Islet of Langerhans (tissue), 1 donor: ENCODE data around the gene CBLB.
"Not testable (repeated sequence)": the region's sequence is repeated elsewhere in the genome, so short reads cannot be mapped to it uniquely, and the experiment has no call there.

ENCODE experiments used
- FAIRE-seq: peaks from one replicate; lab custom pipeline; 2011; peaks lifted over from hg19 to GRCh38; lab: Jason Lieb, UNC

Gene CBLB

DNA sequence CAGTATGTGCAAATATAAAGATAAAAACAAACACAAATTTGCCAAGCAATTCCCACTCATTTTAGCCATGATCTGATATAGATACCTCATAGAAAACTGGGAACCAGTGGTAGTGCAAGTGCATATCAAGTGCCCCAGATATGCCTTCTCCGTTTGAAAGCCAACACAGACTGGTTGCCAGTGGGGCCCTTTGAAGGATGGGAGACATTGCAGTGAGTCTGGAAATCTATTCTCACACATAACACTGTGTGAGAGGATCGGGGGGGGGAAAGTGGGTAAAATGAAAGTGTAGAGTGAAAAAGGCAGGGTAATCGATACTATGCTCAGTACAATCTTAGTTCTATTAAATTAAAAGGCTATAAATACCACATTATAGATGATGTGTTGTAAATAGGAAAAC is 83.0 kb downstream of the CBLB start:
- FAIRE-seq, result no peak

DNA sequence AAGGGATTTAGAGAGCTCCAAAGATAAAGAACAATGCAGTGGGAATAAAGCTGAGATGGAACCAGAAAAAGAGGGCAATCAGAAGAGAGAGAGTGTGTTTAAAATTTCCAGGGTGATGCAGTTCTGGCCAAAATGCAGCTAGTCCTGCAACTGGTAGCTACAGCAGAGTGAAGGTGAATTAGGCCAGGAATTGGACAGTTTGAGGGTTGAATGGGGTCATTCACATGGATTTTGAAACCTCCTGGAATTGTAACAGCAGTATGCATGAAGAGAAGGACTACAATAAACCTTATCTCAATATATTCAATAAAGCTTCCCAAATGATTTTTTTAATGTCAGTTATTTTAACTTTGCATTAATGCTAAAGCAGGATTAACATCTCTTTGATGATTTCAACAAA is 85.2 kb downstream of the CBLB start:
- peak; percentile 64 for FAIRE-seq

DNA sequence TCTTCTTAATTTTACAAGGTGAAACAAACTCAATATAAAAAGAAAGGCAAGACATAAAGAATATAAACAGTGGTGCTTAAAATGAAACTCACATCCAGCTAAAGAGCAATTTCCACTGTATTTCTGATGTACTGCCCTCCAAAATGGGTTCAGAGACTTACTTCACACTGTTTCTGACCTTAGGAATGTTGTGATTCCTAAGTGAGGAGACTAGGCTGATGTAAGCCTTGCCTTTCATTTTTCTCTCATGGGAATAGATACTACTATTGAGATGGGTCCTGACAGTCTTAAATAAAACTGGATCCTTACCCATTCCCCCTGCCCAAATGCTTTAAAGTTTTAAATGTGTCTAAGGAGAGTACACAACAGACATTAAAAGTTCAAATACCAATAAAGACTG is 86.9 kb downstream of the CBLB start:
- FAIRE-seq, result no peak

DNA sequence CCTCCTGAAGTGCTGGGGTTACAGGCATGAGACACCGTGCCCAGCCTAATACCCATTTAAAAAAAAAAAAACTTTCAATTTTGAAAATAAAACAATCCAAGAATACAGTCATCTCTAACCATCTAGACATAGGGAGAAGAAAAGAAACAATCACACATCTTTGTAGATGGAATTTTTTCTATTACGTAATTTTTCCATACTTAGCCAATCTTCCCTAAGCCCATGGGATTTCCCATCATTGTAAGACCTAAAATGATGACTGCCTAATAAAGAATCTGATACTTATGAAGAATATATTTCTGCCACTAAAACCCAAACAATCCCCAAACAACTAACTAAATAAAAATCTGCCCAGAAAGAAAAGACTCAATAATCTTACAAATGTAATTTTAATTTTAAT is 88.7 kb downstream of the CBLB start:
- FAIRE-seq, result peak; percentile 53

DNA sequence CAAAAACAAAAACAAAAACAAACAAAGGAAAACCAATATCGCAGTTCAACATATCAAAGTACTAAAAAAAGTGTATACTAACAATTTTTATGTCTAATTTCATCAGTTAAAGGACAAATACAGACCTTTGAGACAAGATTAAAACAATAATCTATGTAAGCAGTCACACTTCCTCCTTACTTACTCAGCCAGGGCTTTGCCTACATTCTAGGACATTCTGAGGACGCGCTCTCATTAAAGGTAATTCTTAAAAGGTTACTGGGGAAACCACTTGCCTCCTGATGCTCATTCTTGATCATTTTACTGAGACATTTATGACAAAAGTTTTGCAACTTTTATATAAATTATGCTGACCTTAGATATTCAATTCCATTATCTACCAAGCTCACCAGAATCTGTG is 93.4 kb downstream of the CBLB start:
- no peak for FAIRE-seq

DNA sequence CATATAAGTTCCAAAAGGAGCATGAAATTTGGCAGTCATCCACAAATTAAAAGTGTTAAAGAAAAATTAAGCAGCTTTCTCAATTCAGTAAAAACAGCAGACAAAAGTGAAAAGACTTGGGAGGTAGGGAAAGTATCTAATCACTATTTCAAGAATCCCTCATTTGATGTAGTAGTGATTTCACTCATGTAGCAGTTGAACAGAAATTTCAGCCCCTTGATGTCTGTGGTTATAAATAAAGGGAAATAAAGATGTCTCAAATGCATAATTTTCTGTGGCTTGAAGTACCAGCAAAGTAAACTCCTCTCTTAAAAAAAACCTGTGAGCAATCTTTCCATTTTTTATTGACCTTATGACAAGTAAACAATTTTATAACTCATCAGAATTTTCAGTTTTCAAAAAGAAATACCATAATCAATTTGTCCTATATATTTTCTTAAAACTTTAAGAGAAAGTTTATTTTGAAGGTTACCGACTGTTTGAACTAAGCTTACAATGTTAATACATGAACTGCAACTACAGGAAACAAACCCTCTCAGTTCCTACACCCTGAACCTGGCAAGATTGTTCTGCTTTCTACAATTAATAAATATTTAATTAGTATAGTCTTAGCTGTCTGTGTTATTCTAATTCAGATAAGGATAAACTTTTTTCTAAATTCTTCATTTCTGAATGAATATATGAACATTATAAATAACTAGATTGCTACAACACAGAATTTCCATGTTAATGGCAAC is 94.2 kb downstream of the CBLB start:
- FAIRE-seq, result no peak

DNA sequence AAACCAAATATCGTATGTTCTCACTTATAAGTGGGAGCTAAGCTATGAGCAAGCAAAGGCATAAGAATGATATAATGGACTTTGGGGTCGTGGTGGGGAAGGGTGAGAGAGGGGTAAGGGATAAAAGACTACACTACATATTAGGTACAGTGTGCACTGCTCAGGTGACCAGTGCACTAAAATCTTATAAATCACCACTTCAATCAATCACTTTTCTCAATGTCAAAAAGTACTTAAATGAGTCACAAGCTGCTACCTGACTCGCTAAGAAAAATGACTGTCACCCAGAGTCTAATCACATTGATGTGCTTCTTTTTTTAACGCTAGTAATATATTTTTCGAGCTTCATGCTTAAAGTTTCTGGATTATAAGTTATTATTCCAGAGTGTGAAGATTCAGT is 95.5 kb downstream of the CBLB start:
- FAIRE-seq, result no peak

DNA sequence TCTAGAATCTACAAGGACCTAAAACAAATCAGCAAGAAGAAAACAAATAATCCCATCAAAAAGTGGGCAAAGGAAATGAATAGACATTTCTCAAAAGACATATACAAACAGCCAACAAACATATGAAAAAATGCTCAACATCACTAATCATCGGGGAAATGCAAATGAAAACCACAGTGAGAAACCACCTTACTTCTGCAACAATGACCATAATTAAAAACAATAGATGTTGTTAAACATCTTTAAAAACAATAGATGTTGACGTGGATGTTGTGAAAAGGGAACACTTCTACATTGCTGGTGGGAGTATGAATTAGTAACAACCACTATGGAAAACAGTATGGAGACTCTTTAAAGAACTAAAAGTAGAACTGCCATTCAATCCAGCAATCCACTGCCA is 96.2 kb downstream of the CBLB start:
- FAIRE-seq, result no peak

DNA sequence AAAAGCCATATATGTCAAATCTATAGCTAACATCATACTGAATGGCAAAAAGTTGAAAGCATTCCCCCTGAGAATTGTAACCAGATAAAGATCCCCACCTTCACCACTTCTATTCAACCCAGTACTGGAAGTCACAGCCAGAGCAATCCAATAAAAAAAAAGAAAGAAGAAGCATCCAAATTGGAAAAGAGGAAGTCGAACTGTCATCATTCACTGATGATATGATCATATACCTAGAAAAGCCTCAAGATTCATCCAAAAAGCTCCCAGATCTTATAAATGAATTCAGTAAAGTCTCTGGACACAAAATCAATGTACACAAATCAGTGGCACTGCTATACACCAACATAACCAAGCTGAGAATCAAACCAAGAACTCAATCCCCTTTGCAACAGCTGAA is 97.4 kb downstream of the CBLB start:
- no peak for FAIRE-seq

DNA sequence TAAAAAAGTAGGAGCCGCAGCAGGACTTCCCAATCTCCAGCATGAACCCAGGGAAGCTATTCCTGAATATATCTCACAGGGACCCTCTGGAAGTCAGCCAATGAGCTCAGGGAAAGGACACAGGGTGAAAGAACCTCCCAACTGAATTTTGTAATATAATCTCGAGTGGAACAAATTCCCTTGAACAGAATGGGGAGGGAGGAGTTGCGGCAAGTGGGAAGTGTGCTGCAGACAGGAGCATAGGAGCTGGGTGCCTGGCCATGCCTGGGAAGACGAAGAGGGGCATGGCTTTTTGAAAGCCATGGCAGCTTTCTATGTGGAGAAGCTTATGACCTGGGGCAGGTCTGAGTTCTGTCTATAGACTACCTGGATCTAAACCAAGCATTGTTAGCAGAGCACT is 98.4 kb downstream of the CBLB start:
- no peak for FAIRE-seq

DNA sequence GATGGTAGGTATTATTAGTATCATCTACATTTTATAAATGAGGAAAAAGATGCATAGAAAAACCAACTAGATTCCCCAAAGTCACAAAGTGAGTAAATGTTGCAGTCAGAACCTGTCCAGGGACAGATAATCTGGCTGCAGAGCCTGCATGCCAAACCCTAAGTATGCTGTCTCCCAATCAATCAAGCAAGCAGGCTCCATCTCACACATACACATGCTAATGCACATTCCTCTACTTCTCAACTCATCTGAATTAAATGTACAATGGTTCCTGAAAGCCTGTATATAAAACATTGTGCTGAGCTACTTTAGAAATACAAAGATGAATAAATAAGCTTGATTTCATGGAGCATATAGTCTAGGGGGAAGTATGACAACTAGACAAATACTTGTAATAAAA is 101.0 kb downstream of the CBLB start:
- no peak for FAIRE-seq

DNA sequence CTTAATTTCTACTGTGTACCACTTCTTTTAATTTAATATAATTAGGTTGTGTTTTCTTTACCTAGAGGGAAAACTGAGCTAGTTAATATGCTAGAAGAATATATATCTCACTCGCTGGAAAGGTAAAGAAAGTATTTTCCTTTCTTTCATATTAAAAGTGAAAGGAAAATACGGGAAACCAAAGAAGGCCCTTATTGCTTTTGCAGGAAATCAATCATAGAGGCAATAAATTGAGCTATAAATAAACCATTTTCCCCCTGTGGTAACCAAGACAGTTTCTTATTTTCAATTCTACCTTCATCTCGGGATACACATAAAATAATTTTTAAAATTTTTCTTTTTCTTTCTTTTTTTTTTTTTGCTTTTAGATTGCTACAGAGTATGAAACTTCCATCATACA is 101.6 kb downstream of the CBLB start:
- peak; percentile 43 for FAIRE-seq

DNA sequence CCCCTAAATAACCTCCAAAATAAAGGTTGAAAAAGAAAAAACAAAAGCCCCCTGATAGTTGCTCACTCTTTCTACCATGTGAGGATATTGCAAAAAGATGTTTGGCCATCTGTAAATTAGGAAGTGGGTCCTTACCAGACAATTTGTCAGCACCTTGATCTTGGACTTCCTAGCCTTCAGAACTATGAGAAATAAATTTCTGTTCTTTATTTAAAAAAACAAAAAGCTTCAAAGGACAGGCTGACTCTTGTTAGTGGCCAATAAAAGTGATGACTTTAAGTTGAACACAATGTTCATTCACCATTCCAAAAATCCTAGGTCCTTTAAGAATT is 103.5 kb downstream of the CBLB start:
- FAIRE-seq, result no peak

DNA sequence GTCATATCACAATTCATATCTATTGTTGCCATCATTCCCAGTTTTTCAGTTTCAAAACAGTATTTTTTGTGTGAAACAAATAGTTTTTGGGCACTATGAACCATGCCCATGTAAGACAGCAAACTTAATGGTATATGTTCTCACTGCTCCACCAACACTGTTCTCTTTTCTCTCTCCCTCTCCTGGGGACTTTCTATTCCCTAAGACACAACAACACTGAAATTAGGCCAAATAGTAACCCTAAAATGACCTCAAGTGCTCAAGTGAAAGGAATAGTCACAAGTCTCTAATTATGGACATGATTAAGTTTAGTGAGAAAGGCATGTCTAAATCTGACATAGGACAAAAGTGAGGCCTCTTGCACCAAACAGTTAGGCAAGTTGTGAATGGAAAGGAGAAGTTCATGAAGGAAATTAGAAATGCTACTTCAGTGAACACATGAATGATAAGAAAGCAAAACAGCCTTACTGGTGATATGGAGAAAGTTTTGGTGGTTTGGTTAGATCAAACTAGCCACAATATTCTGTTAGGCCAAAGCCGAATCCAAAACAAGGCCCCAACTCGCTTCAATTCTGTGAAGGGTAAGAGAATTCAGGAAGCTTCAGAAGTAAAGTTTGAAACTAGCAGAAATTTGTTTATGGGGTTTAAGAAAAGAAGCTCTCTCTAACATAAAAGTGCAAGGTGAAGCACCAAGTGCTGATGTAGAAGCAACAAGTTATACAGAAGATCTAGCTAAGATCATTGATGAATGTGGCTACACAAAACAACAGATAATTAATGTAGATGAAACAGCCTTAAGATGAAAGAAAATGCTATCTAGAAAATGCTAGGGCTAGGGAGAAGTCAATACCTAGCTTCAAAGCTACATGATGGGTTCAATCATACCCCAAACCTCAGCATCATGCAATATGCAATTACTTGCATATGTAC is 104.2 kb downstream of the CBLB start:
- FAIRE-seq, result no peak

DNA sequence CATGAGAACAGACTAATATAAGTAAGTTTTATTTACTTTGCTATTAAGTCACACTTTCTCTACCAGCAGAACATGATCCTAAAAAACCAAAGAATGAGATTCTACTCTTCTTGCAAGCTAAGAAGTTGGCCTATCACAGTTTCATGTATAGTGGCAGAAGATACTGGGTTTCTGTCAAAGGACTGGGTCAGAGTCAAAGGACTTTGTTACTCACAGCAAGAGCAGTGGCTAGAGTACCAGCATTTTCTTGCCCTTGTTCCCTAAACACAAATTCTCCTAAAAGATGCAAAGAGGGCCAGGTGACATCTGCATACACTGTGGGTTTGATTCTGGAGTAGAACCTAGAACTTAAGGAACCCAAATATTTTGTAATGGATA is 105.2 kb downstream of the CBLB start:
- FAIRE-seq, result no peak

DNA sequence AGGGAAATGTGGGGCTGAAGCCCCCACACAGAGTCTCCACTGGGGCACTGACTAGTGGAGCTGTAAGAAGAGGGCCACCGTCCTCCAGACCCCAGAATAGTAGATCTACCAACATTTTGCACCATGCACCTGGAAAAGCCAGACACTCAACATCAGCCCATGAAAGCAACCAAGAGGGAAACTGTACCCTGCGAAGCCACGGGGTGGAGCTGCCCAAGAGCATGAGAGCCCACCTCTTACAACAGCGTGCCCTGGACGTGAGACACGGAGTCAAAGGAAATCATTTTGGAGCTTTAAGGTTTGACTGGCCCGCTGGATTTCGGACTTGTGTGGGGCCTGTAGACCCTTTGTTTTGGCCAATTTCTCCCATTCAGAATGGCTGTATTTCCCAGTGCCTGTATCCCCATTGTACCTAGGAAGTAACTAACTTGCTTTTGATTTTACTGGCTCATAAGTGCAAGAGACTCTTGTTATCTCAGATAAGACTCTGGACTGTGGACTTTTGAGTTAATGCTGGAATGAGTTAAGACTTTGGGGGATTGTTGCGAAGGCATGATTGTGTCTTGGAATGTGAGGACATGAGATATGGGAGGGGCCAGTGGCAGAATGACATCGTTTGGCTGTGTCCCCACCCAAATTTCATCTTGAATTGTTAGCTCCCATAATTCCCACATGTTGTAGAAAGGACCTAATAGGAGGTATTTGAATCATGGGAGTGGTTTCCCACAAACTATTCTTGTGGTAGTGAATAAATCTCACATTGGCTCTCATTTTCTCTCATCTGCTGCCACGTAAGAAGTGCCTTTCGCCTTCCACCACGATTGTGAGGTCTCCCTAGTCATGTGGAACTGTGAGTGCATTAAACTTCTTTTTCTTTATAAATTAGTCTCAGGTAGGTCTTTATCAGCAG is 105.8 kb downstream of the CBLB start:
- no peak for FAIRE-seq

DNA sequence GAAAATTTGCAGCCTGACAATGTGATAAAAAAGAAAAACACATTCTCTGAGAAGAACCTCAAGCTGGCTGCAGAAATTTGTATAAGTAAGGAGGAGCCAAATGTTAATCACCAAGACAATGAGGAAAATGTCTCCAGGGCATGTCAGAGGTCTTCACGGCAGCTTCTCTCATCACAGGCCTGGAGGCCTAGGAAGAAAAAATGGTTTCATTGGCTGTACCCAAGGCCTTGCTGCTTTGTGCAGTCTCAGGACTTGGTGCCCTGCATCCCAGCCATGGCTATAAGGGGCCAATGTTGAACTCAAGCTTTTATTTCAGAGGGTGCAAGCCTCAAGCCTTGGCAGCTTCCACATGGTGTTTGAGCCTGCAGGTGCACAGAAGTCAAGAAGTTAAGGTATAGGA is 106.6 kb downstream of the CBLB start:
- not testable (repeated sequence) for FAIRE-seq

DNA sequence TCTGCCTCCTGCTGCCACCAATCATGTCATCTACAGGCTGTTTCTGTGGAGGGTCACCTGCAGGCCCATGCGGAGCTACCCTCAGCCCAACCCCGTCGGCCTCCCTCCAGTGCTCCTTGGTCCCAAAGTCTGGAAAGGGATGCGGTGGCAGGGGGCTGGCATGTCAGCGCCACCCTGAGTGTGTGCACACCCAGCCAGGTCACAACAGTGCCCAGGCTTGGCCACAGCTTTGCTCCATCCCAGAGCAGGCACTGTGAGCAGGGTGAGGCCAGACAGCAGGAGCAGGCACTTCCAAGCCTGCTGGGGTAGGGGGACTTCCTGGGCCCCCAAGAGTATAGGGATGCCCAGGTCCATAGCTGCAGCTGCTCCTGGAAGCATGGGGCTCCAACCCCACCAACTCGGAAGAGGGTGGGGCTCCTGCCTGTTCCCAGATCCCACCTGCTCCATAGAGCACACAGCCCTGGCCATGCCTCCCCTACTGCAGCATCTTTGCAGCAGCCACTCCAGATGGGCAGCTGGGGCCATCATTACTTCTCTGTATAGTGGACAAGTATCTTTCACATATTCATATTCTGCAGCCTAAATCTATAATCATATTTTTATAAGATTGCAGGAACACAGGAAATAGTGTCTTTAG is 109.3 kb downstream of the CBLB start:
- FAIRE-seq, result no peak

DNA sequence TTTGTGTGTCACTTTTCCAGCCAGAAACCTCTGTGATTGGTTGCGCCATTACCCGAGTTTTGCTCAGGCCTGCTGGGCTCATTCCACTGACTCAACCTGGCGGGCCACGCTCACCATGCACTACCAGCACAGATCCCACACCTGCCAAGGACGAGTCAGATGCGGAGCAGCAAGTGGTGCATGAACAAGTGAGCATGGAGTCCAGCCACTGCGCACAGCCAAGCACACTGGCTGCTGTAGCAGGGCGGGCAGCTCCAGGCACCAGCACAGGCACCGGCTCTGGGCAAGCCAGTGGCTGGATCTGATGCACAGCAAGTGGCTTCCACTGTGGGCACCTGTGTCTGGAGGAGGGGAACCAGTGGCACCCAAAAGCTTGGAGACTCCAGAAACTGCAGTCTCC is 110.4 kb downstream of the CBLB start:
- no peak for FAIRE-seq

DNA sequence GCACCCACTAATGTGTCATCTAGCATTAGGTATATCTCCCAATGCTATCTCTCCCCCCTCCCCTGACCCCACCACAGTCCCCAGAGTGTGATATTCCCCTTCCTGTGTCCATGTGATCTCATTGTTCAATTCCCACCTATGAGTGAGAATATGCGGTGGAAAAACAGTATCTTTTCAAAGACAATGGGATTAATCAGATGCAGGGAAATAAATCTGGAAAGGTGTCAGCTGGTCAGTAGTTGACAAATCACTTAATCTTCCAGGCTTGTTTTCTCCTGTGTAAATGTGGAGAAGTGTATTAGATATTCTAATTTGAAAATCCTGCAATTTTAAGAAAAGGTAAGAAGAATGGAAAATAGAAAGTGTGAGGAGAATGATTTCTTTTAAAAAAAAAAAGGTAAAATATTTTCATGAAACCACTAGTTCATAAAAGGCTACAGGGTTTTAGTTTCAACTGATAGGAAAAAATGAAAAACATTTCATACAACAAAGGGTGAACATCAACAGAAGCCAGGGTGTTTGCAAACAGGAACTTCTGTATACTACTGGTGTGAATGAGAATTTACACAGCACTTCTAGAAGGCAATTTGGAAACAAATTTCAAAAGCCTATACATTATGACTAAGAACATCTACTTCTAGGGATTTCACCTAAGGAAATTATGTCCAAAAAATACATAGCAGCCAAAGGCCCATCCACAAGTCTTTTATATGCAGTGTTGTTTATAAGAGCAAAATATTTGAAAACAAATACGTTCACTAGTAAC is 113.5 kb downstream of the CBLB start:
- FAIRE-seq, result no peak

DNA sequence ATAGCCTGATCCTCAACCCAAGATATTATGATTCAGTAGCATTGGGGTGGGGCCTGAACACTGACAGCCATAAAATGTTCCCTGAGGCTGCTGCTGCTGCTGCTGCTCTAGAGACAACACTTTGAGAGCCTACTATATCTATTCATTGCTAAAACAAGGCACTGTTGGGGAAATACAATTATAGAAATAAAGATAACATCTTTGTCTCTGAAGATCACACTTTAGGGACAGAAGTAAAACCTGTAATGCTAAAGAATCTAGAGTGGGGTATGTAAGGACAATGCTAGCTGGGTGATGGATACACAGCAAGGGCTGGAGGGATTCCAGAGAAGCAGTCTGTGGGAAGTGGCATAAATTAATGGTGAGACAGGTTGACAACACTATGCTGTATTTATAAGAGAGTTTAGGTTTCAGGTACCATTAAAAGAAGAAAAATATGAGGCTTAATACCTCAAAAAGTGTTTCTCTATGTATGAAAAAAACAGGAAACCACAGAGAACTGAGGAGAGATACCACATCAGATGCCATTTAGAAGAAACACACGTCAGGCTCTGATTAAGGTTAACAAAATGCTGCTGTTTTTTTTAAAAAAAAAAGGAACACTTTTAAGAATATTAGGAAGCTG is 115.9 kb downstream of the CBLB start:
- FAIRE-seq, result no peak
